C4-2B (cell line): Measurements from ENCODE around the gene OTOG.

Experiments used
- ZFX ChIP-seq: fragments of 450-650 bp; IDR thresholded peaks from 2 replicates; pipeline ENCODE4 v1.6.1; 2017
- TF ChIP-seq, protein P1 (sequence below): fragments of 450-650 bp; conservative IDR thresholded peaks from 2 replicates; pipeline ENCODE4 v1.5.1; 2017; ENCODE audit warnings: mild to moderate bottlenecking

- TF ChIP-seq, protein P1, sequence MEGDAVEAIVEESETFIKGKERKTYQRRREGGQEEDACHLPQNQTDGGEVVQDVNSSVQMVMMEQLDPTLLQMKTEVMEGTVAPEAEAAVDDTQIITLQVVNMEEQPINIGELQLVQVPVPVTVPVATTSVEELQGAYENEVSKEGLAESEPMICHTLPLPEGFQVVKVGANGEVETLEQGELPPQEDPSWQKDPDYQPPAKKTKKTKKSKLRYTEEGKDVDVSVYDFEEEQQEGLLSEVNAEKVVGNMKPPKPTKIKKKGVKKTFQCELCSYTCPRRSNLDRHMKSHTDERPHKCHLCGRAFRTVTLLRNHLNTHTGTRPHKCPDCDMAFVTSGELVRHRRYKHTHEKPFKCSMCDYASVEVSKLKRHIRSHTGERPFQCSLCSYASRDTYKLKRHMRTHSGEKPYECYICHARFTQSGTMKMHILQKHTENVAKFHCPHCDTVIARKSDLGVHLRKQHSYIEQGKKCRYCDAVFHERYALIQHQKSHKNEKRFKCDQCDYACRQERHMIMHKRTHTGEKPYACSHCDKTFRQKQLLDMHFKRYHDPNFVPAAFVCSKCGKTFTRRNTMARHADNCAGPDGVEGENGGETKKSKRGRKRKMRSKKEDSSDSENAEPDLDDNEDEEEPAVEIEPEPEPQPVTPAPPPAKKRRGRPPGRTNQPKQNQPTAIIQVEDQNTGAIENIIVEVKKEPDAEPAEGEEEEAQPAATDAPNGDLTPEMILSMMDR: no peak
- TF ChIP-seq ZFX: no peak
These were observed 102.2 kb downstream of the OTOG start for GRCh38 chr11:17649261-17649660.
